Measurements from ENCODE around the gene CACNB4.

CACNB4 gene

GRCh38 chr2:152089238-152089637 is 9.6 kb downstream of the CACNB4 start:
- WGBS, 2 experiments (ENCODE audit: insufficient coverage in 2 of 2), result 89 to 90% methylated on average over 2 of the region's 2 CpGs
- Histone ChIP-seq H3K4me1 (ENCODE audit: control insufficient read depth, insufficient read depth, low read length, poor library complexity, severe bottlenecking) (no peaks in the 10 kb centered on the region), H3K27ac (ENCODE audit: low read depth, low read length, severe bottlenecking) (no peak overlapping the region), H3K9me3 (ENCODE audit: control insufficient read depth, low read length) (no peaks in the 10 kb centered on the region), H3K4me3 (ENCODE audit: extremely low read depth, insufficient read depth, low read length, poor library complexity, severe bottlenecking) (no peak overlapping the region), H3K36me3 (ENCODE audit: control insufficient read depth, insufficient read depth, low read length) (no peaks in the 10 kb centered on the region)

- H3K27ac ChIP-seq (ENCODE audit: low read depth, low read length, severe bottlenecking), result no peak overlapping the region
- WGBS, 2 experiments (ENCODE audit: insufficient coverage in 2 of 2), result 76% methylated on average over 2 of the region's 3 CpGs; no CpG with 5 or more reads in 1 of the 2 experiments
Measured at GRCh38 chr2:152088006-152088405, 10.8 kb downstream of the CACNB4 start.

GRCh38 chr2:152086231-152086630 is 12.6 kb downstream of the CACNB4 start:
- WGBS, 2 experiments (ENCODE audit: insufficient coverage in 2 of 2), result no CpG with 5 or more reads among the region's 2 CpGs
- no peak overlapping the region for H3K27ac ChIP-seq (ENCODE audit: low read depth, low read length, severe bottlenecking)

More at GRCh38 chr2:152088006-152088405, 10.8 kb downstream of the CACNB4 start:
- Histone ChIP-seq H3K4me1 (ENCODE audit: control insufficient read depth, insufficient read depth, low read length, poor library complexity, severe bottlenecking) (no peaks in the 10 kb centered on the region), H3K9me3 (ENCODE audit: control insufficient read depth, low read length) (no peaks in the 10 kb centered on the region), H3K4me3 (ENCODE audit: extremely low read depth, insufficient read depth, low read length, poor library complexity, severe bottlenecking) (no peak overlapping the region), H3K36me3 (ENCODE audit: control insufficient read depth, insufficient read depth, low read length) (no peaks in the 10 kb centered on the region)

GRCh38 chr2:152084076-152084475 is 14.8 kb downstream of the CACNB4 start:
- H3K36me3 ChIP-seq (ENCODE audit: control insufficient read depth, insufficient read depth, low read length), result no peaks in the 10 kb centered on the region
- no peaks in the 10 kb centered on the region for H3K4me1 ChIP-seq (ENCODE audit: control insufficient read depth, insufficient read depth, low read length, poor library complexity, severe bottlenecking)
- 79 to 89% methylated on average over 6 of the region's 6 CpGs for WGBS, 2 experiments (ENCODE audit: insufficient coverage in 2 of 2)
- no peaks in the 10 kb centered on the region for H3K9me3 ChIP-seq (ENCODE audit: control insufficient read depth, low read length)
- H3K27ac ChIP-seq (ENCODE audit: low read depth, low read length, severe bottlenecking), result no peak overlapping the region
- no peak overlapping the region for H3K4me3 ChIP-seq (ENCODE audit: extremely low read depth, insufficient read depth, low read length, poor library complexity, severe bottlenecking)

More at GRCh38 chr2:152086231-152086630, 12.6 kb downstream of the CACNB4 start:
- Histone ChIP-seq H3K9me3 (ENCODE audit: control insufficient read depth, low read length) (no peaks in the 10 kb centered on the region), H3K4me3 (ENCODE audit: extremely low read depth, insufficient read depth, low read length, poor library complexity, severe bottlenecking) (no peak overlapping the region), H3K4me1 (ENCODE audit: control insufficient read depth, insufficient read depth, low read length, poor library complexity, severe bottlenecking) (no peaks in the 10 kb centered on the region), H3K36me3 (ENCODE audit: control insufficient read depth, insufficient read depth, low read length) (no peaks in the 10 kb centered on the region)

- 86 to 90% methylated on average over 5 of the region's 6 CpGs for WGBS, 2 experiments (ENCODE audit: insufficient coverage in 2 of 2)
- Histone ChIP-seq H3K4me3 (ENCODE audit: extremely low read depth, insufficient read depth, low read length, poor library complexity, severe bottlenecking) (no peak overlapping the region), H3K9me3 (ENCODE audit: control insufficient read depth, low read length) (no peaks in the 10 kb centered on the region), H3K27ac (ENCODE audit: low read depth, low read length, severe bottlenecking) (no peak overlapping the region), H3K36me3 (ENCODE audit: control insufficient read depth, insufficient read depth, low read length) (no peaks in the 10 kb centered on the region), H3K4me1 (ENCODE audit: control insufficient read depth, insufficient read depth, low read length, poor library complexity, severe bottlenecking) (no peaks in the 10 kb centered on the region)
Measured at GRCh38 chr2:152083202-152083875, 15.5 kb downstream of the CACNB4 start.

GRCh38 chr2:152078662-152079061 is 20.2 kb downstream of the CACNB4 start:
- 67% methylated on average over 1 of the region's 2 CpGs; no CpG with 5 or more reads in 1 of the 2 experiments for WGBS, 2 experiments (ENCODE audit: insufficient coverage in 2 of 2)
- no peaks in the 10 kb centered on the region for H3K36me3 ChIP-seq (ENCODE audit: control insufficient read depth, insufficient read depth, low read length)
- no peaks in the 10 kb centered on the region for H3K4me1 ChIP-seq (ENCODE audit: control insufficient read depth, insufficient read depth, low read length, poor library complexity, severe bottlenecking)
- H3K4me3 ChIP-seq (ENCODE audit: extremely low read depth, insufficient read depth, low read length, poor library complexity, severe bottlenecking), result no peak overlapping the region
- H3K27ac ChIP-seq (ENCODE audit: low read depth, low read length, severe bottlenecking), result no peak overlapping the region
- H3K9me3 ChIP-seq (ENCODE audit: control insufficient read depth, low read length), result no peaks in the 10 kb centered on the region

- H3K27ac ChIP-seq (ENCODE audit: low read depth, low read length, severe bottlenecking), result no peak overlapping the region
- 94 to 98% methylated on average over 6 to 7 of the region's 9 CpGs for WGBS, 2 experiments (ENCODE audit: insufficient coverage in 2 of 2)
- H3K9me3 ChIP-seq (ENCODE audit: control insufficient read depth, low read length), result no peaks in the 10 kb centered on the region
- H3K4me3 ChIP-seq (ENCODE audit: extremely low read depth, insufficient read depth, low read length, poor library complexity, severe bottlenecking), result no peak overlapping the region
- no peaks in the 10 kb centered on the region for H3K36me3 ChIP-seq (ENCODE audit: control insufficient read depth, insufficient read depth, low read length)
- no peaks in the 10 kb centered on the region for H3K4me1 ChIP-seq (ENCODE audit: control insufficient read depth, insufficient read depth, low read length, poor library complexity, severe bottlenecking)
Measured at GRCh38 chr2:152078023-152078422, 20.8 kb downstream of the CACNB4 start.

GRCh38 chr2:152075461-152076050 is 23.3 kb downstream of the CACNB4 start:
- Histone ChIP-seq H3K27ac (ENCODE audit: low read depth, low read length, severe bottlenecking) (no peak overlapping the region), H3K4me3 (ENCODE audit: extremely low read depth, insufficient read depth, low read length, poor library complexity, severe bottlenecking) (no peak overlapping the region), H3K36me3 (ENCODE audit: control insufficient read depth, insufficient read depth, low read length) (no peaks in the 10 kb centered on the region), H3K4me1 (ENCODE audit: control insufficient read depth, insufficient read depth, low read length, poor library complexity, severe bottlenecking) (no peaks in the 10 kb centered on the region), H3K9me3 (ENCODE audit: control insufficient read depth, low read length) (no peaks in the 10 kb centered on the region)
- WGBS, 2 experiments (ENCODE audit: insufficient coverage in 2 of 2), result 73 to 81% methylated on average over 2 of the region's 4 CpGs

- 100% methylated on average over 1 of the region's 2 CpGs; no CpG with 5 or more reads in 1 of the 2 experiments for WGBS, 2 experiments (ENCODE audit: insufficient coverage in 2 of 2)
- Histone ChIP-seq H3K36me3 (ENCODE audit: control insufficient read depth, insufficient read depth, low read length) (no peaks in the 10 kb centered on the region), H3K4me1 (ENCODE audit: control insufficient read depth, insufficient read depth, low read length, poor library complexity, severe bottlenecking) (no peaks in the 10 kb centered on the region), H3K4me3 (ENCODE audit: extremely low read depth, insufficient read depth, low read length, poor library complexity, severe bottlenecking) (no peak overlapping the region), H3K27ac (ENCODE audit: low read depth, low read length, severe bottlenecking) (no peak overlapping the region), H3K9me3 (ENCODE audit: control insufficient read depth, low read length) (no peaks in the 10 kb centered on the region)
Measured at GRCh38 chr2:152072011-152072410, 26.8 kb downstream of the CACNB4 start.

GRCh38 chr2:152071518-152071917 is 27.3 kb downstream of the CACNB4 start:
- Histone ChIP-seq H3K4me3 (ENCODE audit: extremely low read depth, insufficient read depth, low read length, poor library complexity, severe bottlenecking) (no peak overlapping the region), H3K9me3 (ENCODE audit: control insufficient read depth, low read length) (no peaks in the 10 kb centered on the region), H3K4me1 (ENCODE audit: control insufficient read depth, insufficient read depth, low read length, poor library complexity, severe bottlenecking) (no peaks in the 10 kb centered on the region), H3K36me3 (ENCODE audit: control insufficient read depth, insufficient read depth, low read length) (no peaks in the 10 kb centered on the region), H3K27ac (ENCODE audit: low read depth, low read length, severe bottlenecking) (no peak overlapping the region)
- no CpG with 5 or more reads among the region's 1 CpG for WGBS, 2 experiments (ENCODE audit: insufficient coverage in 2 of 2)

GRCh38 chr2:152071092-152071491 is 27.8 kb downstream of the CACNB4 start:
- whole genome bisulfite sequencing, 2 experiments (ENCODE audit: insufficient coverage in 2 of 2), result no CpG with 5 or more reads among the region's 1 CpG
- Histone ChIP-seq H3K4me3 (ENCODE audit: extremely low read depth, insufficient read depth, low read length, poor library complexity, severe bottlenecking) (no peak overlapping the region), H3K9me3 (ENCODE audit: control insufficient read depth, low read length) (no peaks in the 10 kb centered on the region), H3K27ac (ENCODE audit: low read depth, low read length, severe bottlenecking) (no peak overlapping the region), H3K4me1 (ENCODE audit: control insufficient read depth, insufficient read depth, low read length, poor library complexity, severe bottlenecking) (no peaks in the 10 kb centered on the region), H3K36me3 (ENCODE audit: control insufficient read depth, insufficient read depth, low read length) (no peaks in the 10 kb centered on the region)
